Endothelial cell of hepatic sinusoid (primary cell): ENCODE results near the gene GPATCH2L.

Experiments used
- in situ Hi-C: cut with HindIII; loops from 2 replicates; pipeline ENCODE4 v1.10.0; 2017; ENCODE audit warnings: low sequenced_read_pairs

The GPATCH2L gene

GRCh38 chr14:76151398-76152332 is at the start of gene GPATCH2L:
Gene GPATCH2L (plus strand): TSS chr14:76151922. CDS start chr14:76154364, 2,442 bp downstream.
- in situ Hi-C loops: loop anchor here (5.0 kb wide), 1 partner anchor 41 kb away; no protein-coding TSS in a partner anchor

- in situ Hi-C loops: no loop called here
Measured at GRCh38 chr14:76104802-76105355, 46.8 kb upstream of the GPATCH2L start.

GRCh38 chr14:76106188-76106587 is 45.5 kb upstream of the GPATCH2L start:
- in situ Hi-C loops: no loop called here

GRCh38 chr14:76109087-76109880 is 42.4 kb upstream of the GPATCH2L start:
- in situ Hi-C loops: no loop called here

GRCh38 chr14:76112889-76113624 is 38.7 kb upstream of the GPATCH2L start:
- in situ Hi-C loops: no loop called here

GRCh38 chr14:76113691-76114090 is 38.0 kb upstream of the GPATCH2L start:
- in situ Hi-C loops: no loop called here

GRCh38 chr14:76115010-76115422 is 36.7 kb upstream of the GPATCH2L start:
- in situ Hi-C loops: no loop called here

GRCh38 chr14:76117789-76118484 is 33.8 kb upstream of the GPATCH2L start:
- in situ Hi-C loops: no loop called here

- in situ Hi-C loops: no loop called here
Measured at GRCh38 chr14:76118594-76118993, 33.1 kb upstream of the GPATCH2L start.

GRCh38 chr14:76121089-76121748 is 30.5 kb upstream of the GPATCH2L start:
- in situ Hi-C loops: no loop called here

GRCh38 chr14:76123426-76124225 is 28.1 kb upstream of the GPATCH2L start:
- in situ Hi-C loops: no loop called here

GRCh38 chr14:76125511-76125910 is 26.2 kb upstream of the GPATCH2L start:
- in situ Hi-C loops: loop anchor here (25.0 kb wide), 1 partner anchor 237 kb away; no protein-coding TSS in a partner anchor

GRCh38 chr14:76126076-76126475 is 25.6 kb upstream of the GPATCH2L start:
- in situ Hi-C loops: loop anchor here (25.0 kb wide), 1 partner anchor 236 kb away; no protein-coding TSS in a partner anchor

GRCh38 chr14:76129851-76130576 is 21.7 kb upstream of the GPATCH2L start:
- in situ Hi-C loops: loop anchor here (25.0 kb wide), 1 partner anchor 232 kb away; no protein-coding TSS in a partner anchor

GRCh38 chr14:76131071-76131965 is 20.4 kb upstream of the GPATCH2L start:
- in situ Hi-C loops: loop anchor here (25.0 kb wide), 1 partner anchor 231 kb away; no protein-coding TSS in a partner anchor

- in situ Hi-C loops: loop anchor here (25.0 kb wide), 1 partner anchor 229 kb away; no protein-coding TSS in a partner anchor
Measured at GRCh38 chr14:76133103-76133502, 18.6 kb upstream of the GPATCH2L start.
